ENCODE measurements around the gene PTPN5. TPM values are rescaled to one million over a fixed set of nuclear protein-coding genes. Genes with fewer than 3 reads are reported as not detected.

PTPN5 gene
- total RNA-seq, 4 donors from 2014 or later, result 0.27 to 0.64 TPM; not detected in 2

DNA sequence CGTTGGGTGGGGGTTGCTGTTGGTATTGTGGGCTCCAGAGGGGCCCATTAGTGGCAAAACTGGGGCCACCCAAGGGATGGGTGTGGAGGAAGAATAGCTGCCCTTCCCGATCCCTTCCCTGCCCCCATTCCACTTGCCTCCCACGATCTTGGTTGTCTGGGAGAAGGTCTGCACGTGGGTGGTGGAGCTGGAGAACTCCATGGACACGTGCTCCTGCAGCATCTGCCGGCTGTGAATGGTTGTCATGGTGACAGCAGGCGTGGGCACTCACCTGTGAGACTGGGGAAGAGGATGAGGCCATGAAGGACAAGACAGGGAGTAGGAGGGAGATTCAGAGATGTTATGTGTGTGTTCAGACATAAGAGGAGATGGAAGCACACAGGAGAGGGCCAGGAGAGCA lies 67.6 kb downstream of the PTPN5 start:
- TF ChIP-seq EP300 (IDR thresholded peaks at IDR 0.05; ENCODE audit: low read depth) (no peak), POLR2A (IDR thresholded peaks at IDR 0.05) (no peak), POLR2AphosphoS5 (IDR thresholded peaks at IDR 0.05) (no peak)
- TF ChIP-seq, protein P1, sequence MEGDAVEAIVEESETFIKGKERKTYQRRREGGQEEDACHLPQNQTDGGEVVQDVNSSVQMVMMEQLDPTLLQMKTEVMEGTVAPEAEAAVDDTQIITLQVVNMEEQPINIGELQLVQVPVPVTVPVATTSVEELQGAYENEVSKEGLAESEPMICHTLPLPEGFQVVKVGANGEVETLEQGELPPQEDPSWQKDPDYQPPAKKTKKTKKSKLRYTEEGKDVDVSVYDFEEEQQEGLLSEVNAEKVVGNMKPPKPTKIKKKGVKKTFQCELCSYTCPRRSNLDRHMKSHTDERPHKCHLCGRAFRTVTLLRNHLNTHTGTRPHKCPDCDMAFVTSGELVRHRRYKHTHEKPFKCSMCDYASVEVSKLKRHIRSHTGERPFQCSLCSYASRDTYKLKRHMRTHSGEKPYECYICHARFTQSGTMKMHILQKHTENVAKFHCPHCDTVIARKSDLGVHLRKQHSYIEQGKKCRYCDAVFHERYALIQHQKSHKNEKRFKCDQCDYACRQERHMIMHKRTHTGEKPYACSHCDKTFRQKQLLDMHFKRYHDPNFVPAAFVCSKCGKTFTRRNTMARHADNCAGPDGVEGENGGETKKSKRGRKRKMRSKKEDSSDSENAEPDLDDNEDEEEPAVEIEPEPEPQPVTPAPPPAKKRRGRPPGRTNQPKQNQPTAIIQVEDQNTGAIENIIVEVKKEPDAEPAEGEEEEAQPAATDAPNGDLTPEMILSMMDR (IDR thresholded peaks at IDR 0.05), result no peak
- intact Hi-C loops (cut with DNase I; ENCODE audit: low total_unique reads) (no loop called here), in situ Hi-C loops (cut with MboI; ENCODE audit: low pct_ligation_motif_present in 1 of 4, low pct_unique_long_range_greater_than_20kb in 1 of 4, low sequenced_read_pairs in 3 of 4) (no loop called here)
- DNase-seq, result no peak
- Histone ChIP-seq H3K9me3 (no peaks in the 10 kb centered on the region), H3K36me3 (no peaks in the 10 kb centered on the region), H3K27me3 (no peaks in the 10 kb centered on the region), H3K4me3 (no peak overlapping the region), H3K4me1 (peaks cover 9 to 19% (median 17%) of the 10 kb centered on the region in 4 donors), H3K27ac (no peak overlapping the region)
- 47 to 83% methylated on average over 1 to 7 of the region's 7 CpGs for WGBS, 2 donors (ENCODE audit: low coverage in 1 of 2)

DNA sequence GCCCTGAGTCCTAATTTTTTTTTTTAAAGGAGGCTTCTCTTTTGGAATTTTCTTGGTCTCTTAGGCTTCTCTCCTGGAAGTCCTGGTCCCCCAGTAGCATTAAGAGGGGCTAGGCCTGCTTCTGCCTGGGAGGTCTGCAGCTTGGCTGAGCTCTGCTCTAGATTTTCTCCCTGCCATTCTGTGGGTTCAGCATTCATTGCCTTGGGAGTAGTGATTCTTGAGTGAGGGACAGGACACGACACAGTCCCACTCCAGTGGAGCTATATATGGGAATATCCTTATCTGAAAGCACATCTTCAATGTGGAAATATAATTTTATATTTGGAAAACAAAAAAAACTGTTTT lies 69.3 kb downstream of the PTPN5 start:
- Histone ChIP-seq H3K27me3 (no peaks in the 10 kb centered on the region), H3K27ac (peak overlapping the region in 1 of 4 donors; percentile 42), H3K36me3 (no peaks in the 10 kb centered on the region), H3K4me3 (peak overlapping the region in 1 of 4 donors; percentile 59), H3K4me1 (peaks cover 9 to 19% (median 17%) of the 10 kb centered on the region in 4 donors), H3K9me3 (no peaks in the 10 kb centered on the region)
- 75% methylated on average over 1 of the region's 1 CpG; no CpG with 5 or more reads in 1 of the 2 donors for WGBS, 2 donors (ENCODE audit: low coverage in 1 of 2)
- intact Hi-C loops (cut with DNase I; ENCODE audit: low total_unique reads) (no loop called here), in situ Hi-C loops (cut with MboI; ENCODE audit: low pct_ligation_motif_present in 1 of 4, low pct_unique_long_range_greater_than_20kb in 1 of 4, low sequenced_read_pairs in 3 of 4) (no loop called here)
- DNase-seq, result no peak
- no peak for TF ChIP-seq POLR2A (IDR thresholded peaks at IDR 0.05)
- TF ChIP-seq, protein P1 (IDR thresholded peaks at IDR 0.05), result peak in 2 of 5 experiments; percentile 2 to 20

DNA sequence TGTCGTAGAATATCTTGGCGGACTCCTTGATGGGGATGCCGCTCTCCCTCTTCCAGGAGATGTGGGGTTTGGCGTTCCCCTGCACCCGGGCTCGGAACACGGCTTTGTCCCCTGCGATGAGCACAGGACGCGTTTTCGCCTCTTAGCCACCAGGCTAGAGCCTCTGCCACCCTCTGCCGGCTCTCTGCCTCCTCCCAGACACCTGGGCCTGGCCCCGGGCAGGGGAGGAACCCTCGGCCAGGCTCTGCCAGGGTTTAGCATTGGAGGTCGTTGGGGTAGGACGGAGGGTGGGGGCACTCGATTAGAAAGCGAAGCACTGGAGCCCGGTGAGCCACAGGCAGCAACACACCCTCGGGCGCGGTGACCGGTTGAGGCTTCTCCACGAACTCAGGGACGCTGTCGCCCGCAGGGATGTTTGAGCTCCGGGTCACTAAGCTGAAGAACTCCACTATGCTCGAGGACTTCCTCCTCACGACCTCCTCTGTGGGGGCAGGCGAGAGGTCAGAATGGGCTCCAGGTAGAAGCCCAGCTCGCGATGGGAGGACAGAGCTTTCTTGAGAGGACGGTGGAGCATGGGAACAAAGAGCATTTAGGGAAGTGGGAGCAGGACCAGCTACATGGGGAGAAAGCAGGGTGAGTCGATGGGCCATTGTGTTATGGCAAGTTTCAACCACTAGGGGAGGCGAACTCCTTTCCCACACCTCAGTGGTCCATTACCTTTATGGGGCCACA lies 69.9 kb downstream of the PTPN5 start:
- H3K9me3 ChIP-seq, result no peaks in the 10 kb centered on the region
- 2% methylated on average over 36 of the region's 36 CpGs; no CpG with 5 or more reads in 1 of the 2 donors for WGBS, 2 donors (ENCODE audit: low coverage in 1 of 2)

DNA sequence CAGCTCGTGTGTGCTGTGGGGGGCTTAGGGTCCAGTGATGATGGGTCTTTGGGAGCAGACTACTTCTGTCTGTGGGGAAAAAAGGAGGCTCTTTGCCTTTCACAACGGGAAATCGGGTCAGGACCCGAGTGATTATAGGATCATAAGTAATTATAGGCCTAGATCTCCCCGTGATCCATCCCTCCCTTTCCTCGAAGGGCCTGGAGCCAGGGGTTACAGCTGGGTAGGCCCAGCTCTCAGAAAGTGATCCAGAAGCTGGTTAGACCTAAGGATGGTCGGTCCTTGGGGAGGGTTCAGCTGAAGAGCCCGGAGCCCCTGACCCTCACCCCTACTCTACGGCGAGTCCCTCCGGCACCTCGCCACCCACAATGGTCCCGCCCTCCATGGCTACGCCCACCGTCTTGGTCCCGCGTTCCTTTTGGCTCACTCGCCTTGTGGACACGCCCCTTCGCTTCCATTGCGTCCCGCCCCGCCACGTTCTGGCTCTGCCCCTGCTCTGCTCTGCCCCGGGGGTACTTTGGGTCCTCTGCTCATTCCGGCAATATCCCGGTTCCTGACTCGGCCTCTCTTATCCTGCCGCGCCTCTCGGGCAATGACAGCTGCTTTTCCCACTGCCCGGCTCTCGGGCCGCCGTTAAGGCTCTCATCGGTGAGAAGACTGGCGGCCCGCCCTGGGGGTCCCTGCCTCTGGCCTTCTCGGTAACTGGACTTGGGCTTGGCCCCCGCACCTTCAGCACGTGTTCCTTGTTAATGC lies 70.6 kb downstream of the PTPN5 start:
- Histone ChIP-seq H3K9me3 (no peaks in the 10 kb centered on the region), H3K27ac (peak overlapping the region; percentile 42 to 77 (median 57)), H3K27me3 (no peaks in the 10 kb centered on the region), H3K4me3 (peak overlapping the region; percentile 42 to 65 (median 54)), H3K36me3 (no peaks in the 10 kb centered on the region), H3K4me1 (peaks cover 9 to 19% (median 17%) of the 10 kb centered on the region in 4 donors)
- WGBS, 2 donors (ENCODE audit: low coverage in 1 of 2), result 5 to 13% methylated on average over 4 to 40 of the region's 41 CpGs
- intact Hi-C loops (cut with DNase I; ENCODE audit: low total_unique reads) (no loop called here), in situ Hi-C loops (cut with MboI; ENCODE audit: low pct_ligation_motif_present in 1 of 4, low pct_unique_long_range_greater_than_20kb in 1 of 4, low sequenced_read_pairs in 3 of 4) (no loop called here)
- TF ChIP-seq POLR2AphosphoS5 (IDR thresholded peaks at IDR 0.05) (no peak), EP300 (IDR thresholded peaks at IDR 0.05; ENCODE audit: low read depth) (no peak), POLR2A (IDR thresholded peaks at IDR 0.05) (no peak)
- TF ChIP-seq, protein P1 (IDR thresholded peaks at IDR 0.05), result no peak
- peak; percentile 87 for DNase-seq

More for the DNA sequence above, 69.9 kb downstream of the PTPN5 start:
- TF ChIP-seq EP300 (IDR thresholded peaks at IDR 0.05; ENCODE audit: low read depth) (no peak), POLR2A (IDR thresholded peaks at IDR 0.05) (no peak), POLR2AphosphoS5 (IDR thresholded peaks at IDR 0.05) (no peak)
- TF ChIP-seq, protein P1 (IDR thresholded peaks at IDR 0.05), result peak; percentile 77 to 87 (median 84)
- in situ Hi-C loops (cut with MboI; ENCODE audit: low pct_ligation_motif_present in 1 of 4, low pct_unique_long_range_greater_than_20kb in 1 of 4, low sequenced_read_pairs in 3 of 4), result no loop called here
- intact Hi-C loops (cut with DNase I; ENCODE audit: low total_unique reads), result no loop called here
- H3K36me3 ChIP-seq, result no peaks in the 10 kb centered on the region
- H3K27ac ChIP-seq, result peak overlapping the region; percentile 42 to 77 (median 57)
- peak; percentile 57 for DNase-seq
- H3K4me3 ChIP-seq, result peak overlapping the region; percentile 42 to 65 (median 54)
- H3K27me3 ChIP-seq, result no peaks in the 10 kb centered on the region
- H3K4me1 ChIP-seq, result peaks cover 9 to 19% (median 17%) of the 10 kb centered on the region in 4 donors

All from transverse colon (tissue), 4 donors.